HEK293 (cell line): ENCODE data around the gene ZNF215.

Experiments
- AEBP2 ChIP-seq: fragments of 450-650 bp; formaldehyde crosslinking; IDR thresholded peaks from 2 replicates; pipeline ENCODE4 v1.5.1; 2016; ENCODE audit warnings: missing biosample characterization, missing genetic modification characterization, borderline replicate concordance
- BCL6B ChIP-seq: fragments of 450-650 bp; formaldehyde crosslinking; IDR thresholded peaks from 2 replicates; pipeline ENCODE4 v1.5.1; 2017; ENCODE audit warnings: missing biosample characterization, missing genetic modification characterization
- GLI2 ChIP-seq: fragments of 450-650 bp; formaldehyde crosslinking; IDR thresholded peaks from 2 replicates; pipeline ENCODE4; 2017; ENCODE audit warnings: missing biosample characterization, missing genetic modification characterization, low read depth, borderline replicate concordance
- GLI4 ChIP-seq: fragments of 450-650 bp; formaldehyde crosslinking; IDR thresholded peaks from 2 replicates; pipeline ENCODE4 v1.5.1; 2016; ENCODE audit warnings: missing biosample characterization, missing genetic modification characterization
- YY2 ChIP-seq: fragments of 450-650 bp; formaldehyde crosslinking; IDR thresholded peaks from 2 replicates; pipeline ENCODE4 v1.5.1; 2016; ENCODE audit warnings: missing biosample characterization, missing genetic modification characterization
- ZFHX2 ChIP-seq: fragments of 450-650 bp; formaldehyde crosslinking; conservative IDR thresholded peaks from 2 replicates; pipeline ENCODE4 v1.5.1; 2016; ENCODE audit warnings: missing biosample characterization, missing genetic modification characterization
- ZFP69B ChIP-seq: fragments of 450-650 bp; formaldehyde crosslinking; IDR thresholded peaks from 2 replicates; pipeline ENCODE4 v1.5.1; 2016; ENCODE audit warnings: missing biosample characterization, missing genetic modification characterization
- ZIC2 ChIP-seq: fragments of 450-650 bp; formaldehyde crosslinking; IDR thresholded peaks from 2 replicates; pipeline ENCODE4 v1.5.1; 2016; ENCODE audit warnings: missing biosample characterization, missing genetic modification characterization
- ZNF214 ChIP-seq: fragments of 450-650 bp; formaldehyde crosslinking; IDR thresholded peaks from 2 replicates; pipeline ENCODE4 v1.5.1; 2017; ENCODE audit warnings: missing biosample characterization, mild to moderate bottlenecking, missing genetic modification characterization, borderline replicate concordance
- ZNF248 ChIP-seq: fragments of 450-650 bp; formaldehyde crosslinking; IDR thresholded peaks from 2 replicates; pipeline ENCODE4 v1.5.1; 2017; ENCODE audit warnings: missing biosample characterization, missing genetic modification characterization
- ZNF433 ChIP-seq: fragments of 450-650 bp; formaldehyde crosslinking; IDR thresholded peaks from 2 replicates; pipeline ENCODE4 v1.5.1; 2016; ENCODE audit warnings: missing biosample characterization, missing genetic modification characterization, low read depth
- ZNF707 ChIP-seq: fragments of 450-650 bp; formaldehyde crosslinking; IDR thresholded peaks from 2 replicates; pipeline ENCODE4 v1.5.1; 2016; ENCODE audit warnings: missing biosample characterization, missing genetic modification characterization
- ZSCAN18 ChIP-seq: fragments of 450-650 bp; formaldehyde crosslinking; IDR thresholded peaks from 2 replicates; pipeline ENCODE4 v1.5.1; 2016; ENCODE audit warnings: missing biosample characterization, missing genetic modification characterization

ZNF215 gene

GRCh38 chr11:7004482-7004881 lies 78.3 kb downstream of the ZNF215 start (continued):
- TF ChIP-seq AEBP2 (no peak), BCL6B (tag by site-specific recombination) (no peak), YY2 (tag by site-specific recombination) (no peak), ZNF707 (tag by site-specific recombination) (no peak), ZNF248 (no peak), GLI2 (tag by site-specific recombination) (no peak), ZNF214 (tag by site-specific recombination) (no peak), ZFP69B (tag by site-specific recombination) (no peak), ZFHX2 (no peak), ZSCAN18 (no peak), GLI4 (tag by site-specific recombination) (no peak), ZNF433 (tag by site-specific recombination) (no peak), ZIC2 (tag by site-specific recombination) (no peak)
